Sigmoid colon (tissue), 3 donors: Measurements from ENCODE around the gene ZNF880.

ENCODE experiments used
- CTCF ChIP-seq, 4 experiments: fragments of 450-650 bp in 3 of 4; fragments of 200-600 bp in 1 of 4; IDR thresholded peaks; one replicate each; pipeline ENCODE4 v1.5.1; 2016 to 2019; ENCODE audit warnings: antibody characterized with exemption in 4 of 4, mild to moderate bottlenecking in 3 of 4, moderate library complexity in 2 of 4
- POLR2A ChIP-seq, 2 donors: fragments of 450-650 bp; IDR thresholded peaks; one replicate each; pipeline ENCODE4 v1.6.1; 2016; ENCODE audit warnings: antibody characterized with exemption in 2 of 2, mild to moderate bottlenecking in 2 of 2, moderate library complexity in 2 of 2

GRCh38 chr19:52397310-52398080 lies 27.8 kb downstream of the ZNF880 start, which contains the start of gene ZNF528:
- TF ChIP-seq CTCF (IDR thresholded peaks at IDR 0.05) (no peak), POLR2A (IDR thresholded peaks at IDR 0.05) (peak in 1 of 2 donors; percentile 38)
